ENCODE data around the gene SMIM22. TPM values are rescaled to one million over a fixed set of nuclear protein-coding genes. Genes with fewer than 3 reads are reported as not detected.

SMIM22 gene
- total RNA-seq, 2 experiments from 2014 or later, result not detected

Other genes with a start within 250 kb of the SMIM22 start
- gene C16orf96, start 239.0 kb upstream of the SMIM22 start, total RNA-seq, result under 1 TPM; 0.08 to 0.20 TPM
- gene UBALD1, start 180.5 kb upstream of the SMIM22 start, total RNA-seq, result 10 to 100 TPM; 21.3 to 25.4 TPM
- 10 to 100 TPM; 63.7 to 64.3 TPM for gene MGRN1, start 170.5 kb upstream of the SMIM22 start, total RNA-seq
- 10 to 100 TPM; 26.5 to 29.1 TPM for gene NUDT16L1, start 101.8 kb upstream of the SMIM22 start, total RNA-seq
- gene ANKS3, start 61.1 kb upstream of the SMIM22 start, total RNA-seq, result 10 to 100 TPM; 12.1 to 16.1 TPM
- gene DNAAF8, start 60.8 kb upstream of the SMIM22 start, total RNA-seq, result under 1 TPM; 0.10 to 0.62 TPM
- 1 to 10 TPM; 7.5 to 9.3 TPM for gene ZNF500, start 28.2 kb upstream of the SMIM22 start, total RNA-seq
- gene SEPTIN12, start 7.0 kb upstream of the SMIM22 start, total RNA-seq, result not detected
- 1 to 10 TPM; 3.0 to 3.2 TPM for gene ROGDI, start 7.3 kb downstream of the SMIM22 start, total RNA-seq
- 10 to 100 TPM; 89.4 to 90.0 TPM for gene GLYR1, start 51.9 kb downstream of the SMIM22 start, total RNA-seq
- gene UBN1, start 52.1 kb downstream of the SMIM22 start, total RNA-seq, result 10 to 100 TPM; 30.1 to 30.7 TPM
- gene PPL, start 141.8 kb downstream of the SMIM22 start, total RNA-seq, result not detected
- gene SEC14L5, start 163.0 kb downstream of the SMIM22 start, total RNA-seq, result under 1 TPM; 0.04 to 0.10 TPM
- gene NAGPA, start 238.6 kb downstream of the SMIM22 start, total RNA-seq, result 10 to 100 TPM; 14.7 to 16.4 TPM